COLO668 (cell line): ENCODE results near the gene LGR4.
A peak's percentile ranks its signal among the peaks of the same experiment; 100 is the strongest.
"Not testable (repeated sequence)": the region's sequence is repeated elsewhere in the genome, so short reads cannot be mapped to it uniquely, and the experiment has no call there.

Source experiments
- DNase-seq: peaks from one replicate; lab custom pipeline; 2025; ENCODE audit not compliant: unreplicated experiment; lab: John Stamatoyannopoulos, UW

LGR4 gene

GRCh38 chr11:27460158-27460978 is 12.2 kb downstream of the LGR4 start:
- DNase-seq = no peak

DNA sequence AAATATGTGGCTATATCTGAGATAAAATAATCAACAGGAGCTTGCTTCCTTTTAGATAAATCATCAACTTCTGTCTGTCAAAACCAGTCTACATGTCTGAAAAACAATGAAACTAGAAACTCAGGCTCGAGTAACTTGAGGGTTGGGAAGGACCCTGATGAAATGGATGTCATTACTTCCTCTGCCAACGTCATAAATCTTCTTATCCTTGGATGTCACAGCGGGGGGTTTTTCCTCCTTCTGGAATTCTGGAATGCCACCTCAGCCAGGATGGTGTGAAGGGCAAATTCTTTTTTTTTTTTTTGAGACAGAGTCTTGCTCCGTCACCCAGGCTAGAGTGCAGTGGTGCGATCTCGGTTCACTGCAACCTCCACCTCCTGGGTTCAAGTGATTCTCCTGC is 13.4 kb downstream of the LGR4 start:
- DNase-seq = no peak

DNA sequence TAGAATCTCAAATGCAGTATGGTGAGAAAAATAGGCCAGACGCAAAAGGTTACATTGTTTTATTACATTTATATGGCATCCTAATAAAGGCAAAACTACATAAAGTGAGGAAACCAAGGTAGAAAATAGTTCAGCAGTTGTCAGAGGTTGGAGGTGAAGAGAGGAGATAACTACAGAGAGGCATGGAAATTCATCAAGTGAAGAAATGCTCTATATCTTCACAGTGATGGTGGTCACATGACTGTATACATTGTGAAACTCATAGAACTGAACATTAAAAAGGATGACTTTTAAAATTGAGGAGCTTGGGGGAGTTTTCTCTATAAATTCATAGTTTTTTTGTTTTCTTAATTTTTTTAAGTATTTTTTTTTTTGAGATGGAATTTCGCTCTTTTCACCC is 14.4 kb downstream of the LGR4 start:
- no peak for DNase-seq

DNA sequence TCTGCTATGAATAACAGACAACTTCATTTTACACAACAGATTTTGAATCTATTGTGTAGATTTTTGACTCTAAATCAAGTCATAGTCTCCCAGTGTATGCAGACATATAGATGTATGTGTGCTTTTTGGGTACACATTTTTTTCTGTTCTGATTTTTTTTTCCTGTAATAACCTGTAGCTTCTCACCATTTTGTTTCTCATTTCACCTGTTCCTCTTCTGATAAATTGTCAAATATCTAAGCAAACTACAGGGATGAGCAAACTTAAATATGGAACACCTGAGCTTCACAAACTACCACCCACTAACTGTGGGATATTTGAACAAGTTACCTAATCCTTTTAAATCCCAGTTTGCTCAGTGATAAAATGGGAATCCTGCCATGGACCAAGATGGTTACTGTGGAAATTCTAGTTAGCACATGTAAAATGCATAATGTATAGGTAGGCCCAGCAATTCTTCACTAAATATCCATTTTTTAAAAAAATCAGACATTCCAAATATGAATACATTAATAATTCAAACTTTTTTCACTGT is 15.7 kb downstream of the LGR4 start:
- DNase-seq = no peak

GRCh38 chr11:27456140-27456794 is 16.3 kb downstream of the LGR4 start:
- peak; percentile 18 for DNase-seq

DNA sequence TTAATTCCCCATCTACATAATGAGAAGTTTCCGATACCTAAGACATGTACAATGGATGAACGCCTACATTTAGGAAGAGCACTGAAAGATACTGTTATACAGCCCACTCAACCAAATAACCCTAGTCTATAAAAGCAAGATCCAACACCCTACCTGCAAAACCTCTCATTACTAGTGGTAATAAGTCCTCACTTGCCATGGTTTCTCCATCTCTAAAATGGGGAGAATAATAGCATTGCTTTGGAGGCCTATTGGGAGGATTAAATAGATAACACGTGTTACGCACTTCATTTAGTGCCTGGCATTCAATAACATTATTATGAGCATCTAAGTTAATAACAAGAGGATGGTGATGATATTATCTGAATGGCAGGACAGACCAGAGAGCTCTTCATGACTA is 16.9 kb downstream of the LGR4 start:
- no peak for DNase-seq

DNA sequence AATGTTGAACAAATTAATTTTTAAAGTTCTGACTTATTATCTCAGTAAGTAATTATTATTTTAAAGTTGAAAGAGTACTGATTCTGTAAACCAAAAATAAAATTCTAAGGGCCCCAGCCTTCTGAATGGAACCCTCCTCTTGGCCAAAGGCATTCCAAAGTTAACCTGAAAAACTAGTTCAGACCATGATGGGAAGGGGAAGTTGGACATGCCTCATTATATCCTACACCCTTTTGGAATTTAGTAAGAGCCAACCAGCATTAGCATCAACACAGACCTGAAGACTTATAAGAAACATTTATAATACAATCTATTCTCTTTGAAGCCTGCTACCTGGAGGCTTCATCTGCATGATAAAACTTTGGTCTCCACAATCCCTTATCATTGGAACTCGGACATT is 18.9 kb downstream of the LGR4 start:
- no peak for DNase-seq

DNA sequence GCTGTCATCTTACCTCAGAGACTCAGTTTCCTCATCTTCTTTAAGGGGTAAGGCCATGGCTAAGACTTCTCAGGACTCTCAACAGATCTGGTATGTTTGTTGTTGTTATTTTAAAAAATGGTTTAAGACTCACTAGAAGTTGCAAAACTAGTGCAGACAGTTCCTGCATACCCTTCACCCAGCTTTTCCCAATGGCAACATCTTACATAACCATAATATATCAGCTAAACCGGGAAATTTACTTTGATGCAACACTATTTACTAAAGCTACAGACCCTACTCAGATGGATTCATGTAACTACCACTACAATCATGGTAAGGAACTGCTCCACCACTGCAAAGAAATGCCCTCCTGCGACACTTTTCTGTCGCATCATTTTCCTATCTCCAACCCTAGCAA is 20.4 kb downstream of the LGR4 start:
- DNase-seq = no peak

DNA sequence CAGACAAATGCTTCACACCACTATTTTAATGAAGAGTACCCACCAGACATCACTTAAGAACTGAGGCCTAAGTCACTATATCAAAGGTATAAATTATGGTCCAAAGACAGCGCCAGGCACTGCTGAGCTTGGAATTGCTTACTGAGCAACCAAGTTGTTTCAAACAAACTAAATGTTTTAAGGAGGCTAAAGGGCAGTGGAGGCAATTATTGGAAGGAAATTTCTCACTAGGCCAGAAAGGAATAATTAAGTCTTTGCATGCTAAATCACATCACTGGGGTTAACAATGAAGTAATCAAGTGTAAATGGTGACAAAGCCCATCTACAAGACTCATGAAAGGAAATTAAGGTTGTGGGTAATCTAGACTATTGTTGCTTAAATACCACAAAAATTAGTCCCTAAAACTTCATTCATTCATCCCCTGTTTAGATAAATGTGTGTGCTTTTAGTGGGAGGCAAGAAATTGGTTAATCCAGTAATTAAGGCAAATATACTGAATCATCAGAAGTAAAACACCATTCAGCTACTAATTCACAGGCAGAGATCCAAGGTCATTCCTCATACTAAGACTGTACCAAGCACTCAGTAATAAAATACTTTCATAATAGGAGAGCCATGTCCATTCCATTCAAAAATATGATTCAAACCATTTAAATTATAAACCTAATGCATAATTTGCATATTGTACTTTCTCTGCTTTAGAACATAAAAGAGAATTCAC is 21.2 kb downstream of the LGR4 start:
- no peak for DNase-seq

- DNase-seq = not testable (repeated sequence)
These were observed 24.4 kb downstream of the LGR4 start for GRCh38 chr11:27448184-27448540.

DNA sequence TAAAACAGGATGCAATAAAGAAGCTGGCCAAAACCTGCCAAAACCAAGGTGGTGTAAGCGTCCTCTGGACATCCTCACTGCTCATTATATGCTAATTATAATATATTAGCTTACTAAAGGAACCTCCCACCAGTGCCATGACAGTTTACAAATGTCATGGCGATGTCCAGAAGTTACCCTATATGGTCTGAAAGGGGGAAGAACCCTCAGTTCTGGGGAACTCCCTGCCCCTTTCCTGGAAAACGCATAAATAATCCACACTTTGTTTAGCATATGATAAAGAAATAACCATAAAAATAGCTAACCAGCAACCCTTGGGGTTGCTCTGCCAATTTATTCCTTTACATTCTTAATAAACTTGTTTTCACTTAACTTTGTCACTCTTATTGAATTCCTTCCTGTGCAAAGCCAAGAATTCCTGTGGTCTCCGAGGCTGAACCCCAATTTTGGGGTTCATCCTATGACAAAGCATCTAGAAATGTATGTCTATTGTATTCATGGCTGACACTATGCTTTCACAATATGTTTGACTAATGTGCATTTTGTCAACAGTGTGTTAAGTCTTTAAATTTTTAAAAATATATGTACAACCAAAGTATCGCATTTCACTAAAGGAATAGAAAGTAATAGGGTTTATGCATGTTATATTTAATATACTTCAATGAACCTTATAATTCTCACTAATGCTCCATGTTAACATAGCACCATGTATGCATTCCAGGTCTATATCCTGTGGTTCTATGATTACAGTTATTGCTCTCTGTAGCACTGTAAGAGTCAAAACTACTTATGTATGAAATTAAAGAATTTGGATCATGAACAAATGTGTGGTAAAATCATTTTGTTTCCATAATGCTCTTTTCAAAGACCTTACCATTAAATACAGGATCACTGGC is 25.1 kb downstream of the LGR4 start:
- no peak for DNase-seq

DNA sequence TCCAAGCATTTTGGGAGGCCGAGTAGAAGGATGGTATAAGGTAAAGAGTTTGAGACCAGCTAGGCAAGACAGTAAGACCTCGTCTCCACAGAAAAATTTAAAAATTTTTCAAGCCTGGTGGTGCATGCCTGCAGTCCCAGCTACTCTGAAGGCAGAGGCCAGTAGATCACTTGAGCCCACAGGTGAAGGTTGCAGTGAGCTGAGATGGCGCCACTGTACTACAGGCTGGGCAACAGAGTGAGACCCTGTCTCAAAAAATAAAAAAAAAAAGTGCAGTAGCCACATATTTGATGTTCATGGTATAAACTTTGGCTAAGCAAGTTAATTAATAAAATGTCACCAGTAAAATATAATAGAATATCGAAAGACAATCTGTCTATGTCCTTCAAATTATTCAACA is 27.0 kb downstream of the LGR4 start:
- no peak for DNase-seq

- DNase-seq = peak; percentile 40
These were observed 27.8 kb downstream of the LGR4 start for GRCh38 chr11:27444801-27445215.

DNA sequence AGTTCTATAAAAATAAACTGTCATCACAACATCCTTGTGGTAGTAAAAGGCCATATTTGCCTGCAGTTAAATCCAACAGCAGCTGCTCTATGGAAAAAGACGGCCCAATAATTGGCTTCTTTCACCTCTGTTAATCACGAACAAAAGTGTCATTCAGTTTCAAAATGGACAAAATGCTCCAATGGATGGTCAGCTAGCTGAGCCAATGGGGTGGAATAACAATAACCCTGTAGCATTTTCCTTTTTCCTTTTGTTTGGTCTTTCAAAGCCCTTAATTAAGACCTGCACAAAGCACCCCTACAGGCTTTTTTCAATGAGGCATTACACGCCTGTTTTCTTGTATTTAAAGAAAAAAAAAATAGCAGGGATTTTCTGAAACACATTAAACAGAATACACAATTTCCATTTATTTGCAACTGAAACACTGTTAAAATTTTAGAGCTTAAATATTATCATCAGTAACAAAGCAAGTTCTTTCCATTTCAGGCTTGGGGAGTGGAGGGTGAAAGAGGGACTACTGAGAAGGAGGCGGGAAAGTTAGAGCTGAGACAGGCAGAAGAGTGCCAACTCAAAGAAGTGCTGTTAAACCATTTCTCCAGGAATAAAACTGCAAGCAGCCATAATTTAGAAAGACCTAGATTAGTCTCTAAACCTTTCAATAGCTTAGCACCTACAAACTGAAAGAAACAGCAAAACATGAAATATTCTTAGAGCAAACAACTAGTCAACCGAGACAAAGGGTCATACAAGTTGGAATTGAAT is 28.7 kb downstream of the LGR4 start:
- DNase-seq = peak; percentile 17

DNA sequence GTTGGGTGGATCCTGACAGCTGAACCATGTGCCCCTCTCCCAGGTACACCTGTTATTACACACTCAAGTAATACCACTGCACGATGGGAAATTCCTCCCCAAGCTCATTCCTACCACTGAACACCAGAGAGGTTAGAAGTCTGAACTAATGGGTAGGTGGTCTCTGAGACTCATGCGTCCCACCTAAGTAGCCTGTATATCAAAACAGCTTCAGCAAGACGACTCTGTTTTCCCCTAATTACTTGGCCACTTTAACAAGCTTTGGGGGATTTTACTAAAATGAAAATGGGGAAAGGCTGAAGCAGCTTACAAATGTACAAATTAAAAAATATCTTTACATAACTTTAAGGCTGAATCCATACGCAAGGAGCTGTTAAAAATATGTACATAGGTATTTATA is 29.4 kb downstream of the LGR4 start:
- DNase-seq = no peak

GRCh38 chr11:27440090-27440489 is 32.5 kb downstream of the LGR4 start:
- DNase-seq = no peak

- DNase-seq = no peak
These were observed 34.0 kb downstream of the LGR4 start for GRCh38 chr11:27438595-27438981.

GRCh38 chr11:27437829-27438594 is 34.6 kb downstream of the LGR4 start:
- no peak for DNase-seq

- no peak for DNase-seq
These were observed 35.7 kb downstream of the LGR4 start for GRCh38 chr11:27436916-27437315.
